H1 (cell line): ENCODE data around the gene PLSCR3. TPM values are rescaled to one million over a fixed set of nuclear protein-coding genes. Genes with fewer than 3 reads are reported as not detected.

Experiments
- CTCF ChIA-PET: fragments of 300-600 bp; sonication (Branson Sonifier 250); formaldehyde crosslinking; loops from one replicate; lab custom pipeline; 2021; ENCODE audit not compliant: partially characterized antibody; lab: Charles Lee
- POLR2A ChIA-PET: fragments of 300-600 bp; sonication (Branson Sonifier 250); formaldehyde crosslinking; loops from one replicate; lab custom pipeline; 2021; ENCODE audit warnings: inconsistent platforms; ENCODE audit not compliant: partially characterized antibody; lab: Charles Lee
- DNase-seq, 2 experiments: peaks; one replicate each; pipeline versions ENCODE4 v3.0.0 to v3.0.0-alpha.2; 2010 to 2022; ENCODE audit warnings: low spot score in 2 of 2, low read depth in 1 of 2, mixed read lengths in 1 of 2
- FAIRE-seq: peaks from 2 replicates; lab custom pipeline; 2011; peaks lifted over from hg19 to GRCh38; lab: Jason Lieb, UNC
- H2AFZ ChIP-seq: 2 replicates; pipeline ENCODE4 v1.8.1; 2012; ENCODE audit warnings: low read length, inconsistent platforms
- H2AK5ac ChIP-seq: 2 replicates; pipeline ENCODE4 v1.6.1; 2013; ENCODE audit warnings: low read depth, low read length
- H2BK120ac ChIP-seq: replicated peaks from 2 replicates; pipeline ENCODE3; 2013; ENCODE audit warnings: low read depth, low read length, inconsistent platforms
- H2BK12ac ChIP-seq: 2 replicates; pipeline ENCODE4 v1.6.1; 2013; ENCODE audit warnings: low read depth, low read length
- H2BK15ac ChIP-seq: 2 replicates; pipeline ENCODE4 v1.6.1; 2013; ENCODE audit warnings: low read length
- H2BK20ac ChIP-seq: 2 replicates; pipeline ENCODE4 v1.6.1; 2013; ENCODE audit warnings: low read length
- H2BK5ac ChIP-seq: 2 replicates; pipeline ENCODE4 v1.6.1; 2013; ENCODE audit warnings: low read depth, low read length
- H3K14ac ChIP-seq: 2 replicates; pipeline ENCODE4 v1.6.1; 2013; ENCODE audit warnings: inconsistent platforms; ENCODE audit not compliant: insufficient read length
- H3K18ac ChIP-seq: 2 replicates; pipeline ENCODE4 v1.6.1; 2013; ENCODE audit warnings: low read length; ENCODE audit errors: extremely low read depth
- H3K23ac ChIP-seq: 2 replicates; pipeline ENCODE4 v1.6.1; 2013; ENCODE audit warnings: inconsistent platforms; ENCODE audit not compliant: insufficient read length
- H3K23me2 ChIP-seq: 2 replicates; pipeline ENCODE4 v1.6.1; 2013; ENCODE audit warnings: low read depth, low read length
- H3K27ac ChIP-seq: 2 replicates; pipeline ENCODE4 v1.6.1; 2011; ENCODE audit warnings: low read depth, low read length, inconsistent platforms
- H3K27me3 ChIP-seq, 4 experiments: replicated peaks in 1 of 4; 1 replicate in 1 of 4; 2 replicates in 3 of 4; pipeline versions ENCODE4 v1.6.1 to v1.8.1; 2011 to 2013; ENCODE audit warnings: low read length in 3 of 4, mild to moderate bottlenecking in 3 of 4, inconsistent platforms in 2 of 4, mixed read lengths in 2 of 4, moderate library complexity in 1 of 4; ENCODE audit not compliant: control insufficient read depth in 3 of 4, insufficient read depth in 3 of 4; ENCODE audit errors: extremely low read depth in 1 of 4
- H3K36me3 ChIP-seq, 4 experiments: 2 replicates each; pipeline versions ENCODE4 v1.6.1 to v1.8.1; 2011 to 2013; ENCODE audit warnings: mild to moderate bottlenecking in 4 of 4, low read length in 3 of 4, moderate library complexity in 2 of 4, control low read depth in 1 of 4, inconsistent platforms in 1 of 4; ENCODE audit not compliant: insufficient read depth in 4 of 4, control insufficient read depth in 2 of 4
- H3K4ac ChIP-seq: replicated peaks from 2 replicates; pipeline ENCODE3; 2013; ENCODE audit warnings: low read length, low read depth, mixed read lengths, inconsistent platforms; ENCODE audit not compliant: insufficient read length
- H3K4me1 ChIP-seq, 4 experiments: replicated peaks in 1 of 4; 1 replicate in 1 of 4; 2 replicates in 3 of 4; pipeline versions ENCODE4 v1.6.1 to v1.8.1; 2011 to 2013; ENCODE audit warnings: low read length in 3 of 4, inconsistent platforms in 2 of 4, mixed read lengths in 1 of 4; ENCODE audit not compliant: insufficient read depth in 4 of 4, control insufficient read depth in 3 of 4
- H3K4me2 ChIP-seq, 2 experiments: 2 replicates each; pipeline versions ENCODE4 v1.6.1 to v1.8.1; 2011 to 2013; ENCODE audit warnings: low read depth in 2 of 2, low read length in 2 of 2, control low read depth in 1 of 2, inconsistent platforms in 1 of 2, mild to moderate bottlenecking in 1 of 2; ENCODE audit not compliant: insufficient read depth in 1 of 2
- H3K4me3 ChIP-seq, 4 experiments: fragments of 200-600, 300-600 bp in 1 of 4; sonication (generic), shearing (Covaris generic), sonication (Bioruptor Twin) in 1 of 4; 2 replicates each; pipeline versions ENCODE4 v1.5.1 to v1.8.1; 2011 to 2016; ENCODE audit warnings: low read length in 4 of 4, low read depth in 3 of 4, control low read depth in 2 of 4, inconsistent platforms in 2 of 4, mild to moderate bottlenecking in 2 of 4, mixed read lengths in 1 of 4, moderate library complexity in 1 of 4; ENCODE audit not compliant: insufficient read depth in 2 of 4; ENCODE audit errors: extremely low read depth in 1 of 4
- H3K56ac ChIP-seq: replicated peaks from 2 replicates; pipeline ENCODE3; 2013; ENCODE audit warnings: low read depth, mild to moderate bottlenecking, mixed read lengths, low read length, inconsistent platforms; ENCODE audit not compliant: insufficient read length
- H3K79me1 ChIP-seq: 2 replicates; pipeline ENCODE4 v1.6.1; 2013; ENCODE audit warnings: low read depth, low read length, control low read depth
- H3K79me2 ChIP-seq, 2 experiments: 2 replicates each; pipeline versions ENCODE4 v1.6.1 to v1.8.1; 2012 to 2013; ENCODE audit warnings: low read length in 2 of 2, mild to moderate bottlenecking in 2 of 2, inconsistent platforms in 1 of 2; ENCODE audit not compliant: insufficient read depth in 2 of 2, control insufficient read depth in 1 of 2
- H3K9ac ChIP-seq, 4 experiments: replicated peaks in 1 of 4; 1 replicate in 1 of 4; 2 replicates in 3 of 4; pipeline versions ENCODE4 v1.6.1 to v1.8.1; 2011 to 2013; ENCODE audit warnings: low read depth in 3 of 4, low read length in 3 of 4, control low read depth in 2 of 4, mild to moderate bottlenecking in 2 of 4, moderate library complexity in 2 of 4, inconsistent platforms in 1 of 4; ENCODE audit errors: extremely low read depth in 1 of 4
- H3K9me3 ChIP-seq, 2 experiments: 2 replicates each; pipeline versions ENCODE4 v1.6.1 to v1.8.1; 2012 to 2013; ENCODE audit warnings: mild to moderate bottlenecking in 2 of 2, moderate library complexity in 2 of 2, control low read depth in 1 of 2, inconsistent platforms in 1 of 2, low read depth in 1 of 2, low read length in 1 of 2, mixed read lengths in 1 of 2; ENCODE audit not compliant: insufficient read depth in 2 of 2
- H4K20me1 ChIP-seq, 2 experiments: replicated peaks in 1 of 2; 2 replicates each; pipeline versions ENCODE3 to v1.8.1; 2011 to 2013; ENCODE audit warnings: inconsistent platforms in 2 of 2, low read length in 2 of 2, mild to moderate bottlenecking in 1 of 2; ENCODE audit not compliant: insufficient read depth in 2 of 2, control insufficient read depth in 1 of 2
- H4K5ac ChIP-seq: 2 replicates; pipeline ENCODE4 v1.6.1; 2013; ENCODE audit warnings: low read length, low read depth, mixed read lengths, inconsistent platforms; ENCODE audit not compliant: insufficient read length
- H4K8ac ChIP-seq: 2 replicates; pipeline ENCODE4 v1.8.0; 2013; ENCODE audit warnings: mild to moderate bottlenecking, moderate library complexity, low read length, inconsistent platforms; ENCODE audit not compliant: insufficient read depth; ENCODE audit errors: extremely low read depth
- H4K91ac ChIP-seq: replicated peaks from 2 replicates; pipeline ENCODE3; 2013; ENCODE audit warnings: low read length, mixed read lengths, inconsistent platforms; ENCODE audit not compliant: insufficient read length
- BACH1 ChIP-seq: IDR thresholded peaks from 2 replicates; pipeline ENCODE4 v1.6.1; 2012; ENCODE audit warnings: low read length, improper control_type of control experiment
- RAD21 ChIP-seq, 2 experiments: IDR thresholded peaks in 1 of 2; conservative IDR thresholded peaks in 1 of 2; 2 replicates each; pipeline ENCODE4 v1.6.1; 2011; ENCODE audit warnings: low read depth in 2 of 2, low read length in 2 of 2, improper control_type of control experiment in 1 of 2, inconsistent platforms in 1 of 2, mild to moderate bottlenecking in 1 of 2, moderate library complexity in 1 of 2
- RBBP5 ChIP-seq: IDR thresholded peaks from 2 replicates; pipeline ENCODE4 v1.7.1; 2012; ENCODE audit warnings: low read depth, mild to moderate bottlenecking, inconsistent platforms, low read length, moderate library complexity, borderline replicate concordance
- SRF ChIP-seq: IDR thresholded peaks from 2 replicates; pipeline ENCODE4 v1.6.1; 2011; ENCODE audit warnings: mild to moderate bottlenecking, low read depth, low read length, moderate library complexity
- TBP ChIP-seq: IDR thresholded peaks from 2 replicates; pipeline ENCODE4 v1.6.1; 2011; ENCODE audit warnings: low read depth, low read length, improper control_type of control experiment
- TCF12 ChIP-seq: IDR thresholded peaks from 2 replicates; pipeline ENCODE4 v1.6.1; 2011; ENCODE audit warnings: low read depth, mild to moderate bottlenecking, low read length
- WGBS, 2 experiments: shearing (Covaris generic) in 1 of 2; methylation state at CpG; one replicate each; pipeline versions ENCODE4 v1.1.6 to v1.1.7; 2013 to 2015; ENCODE audit warnings: low lambda C conversion rate in 2 of 2, mixed read lengths in 2 of 2, inconsistent platforms in 1 of 2, low coverage in 1 of 2, missing lambda C conversion rate in 1 of 2; ENCODE audit not compliant: insufficient replicate concordance in 2 of 2, insufficient coverage in 1 of 2, insufficient read length in 1 of 2; ENCODE audit errors: extremely low coverage in 1 of 2, missing lambda C conversion rate in 1 of 2; 5-methylcytosine and 5-hydroxymethylcytosine counted together
- polyA plus RNA-seq, 7 experiments: library from polyadenylated mRNA; depleted of rRNA in 3 of 7; stranded (reverse) in 5 of 7; unstranded in 2 of 7; fragments of >200 nt in 5 of 7; fragments of 200-250 nt in 2 of 7; gene quantifications; 1 replicate in 5 of 7; 2 replicates in 1 of 7; 4 replicates in 1 of 7; pipeline versions ENCODE4 v1.2.1 to v1.2.3, GENCODE V29; 2011 to 2013; ENCODE audit warnings: missing spikeins in 2 of 7, mixed read lengths in 2 of 7
- total RNA-seq: library from RNA; stranded (reverse); fragmentation: NEBNext Ultra II Directional; extraction: Animal tissue kit (Norgen Biotek cat#: 25700); gene quantifications from 2 replicates; pipeline ENCODE4 v1.2.1, GENCODE V29; 2021
- TF ChIP-seq, protein P1 (sequence below), 3 experiments: IDR thresholded peaks; 1 replicate in 2 of 3; 2 replicates in 1 of 3; pipeline versions ENCODE4 v1.5.1 to v1.6.1; 2011; ENCODE audit warnings: low read length in 3 of 3, mild to moderate bottlenecking in 3 of 3, inconsistent platforms in 2 of 3, low read depth in 1 of 3, moderate library complexity in 1 of 3; ENCODE audit not compliant: insufficient read depth in 1 of 3; ENCODE audit errors: control extremely low read depth in 1 of 3
- TF ChIP-seq, protein P2 (sequence below): IDR thresholded peaks from 2 replicates; pipeline ENCODE4 v1.6.1; 2012; ENCODE audit warnings: inconsistent platforms

PLSCR3 gene
- total and polyA plus RNA-seq, 2 of the 8 experiments (the other 6 are each of a cell fraction or from before 2014, with no cell fraction given): 36.1 to 38.7 TPM

DNA sequence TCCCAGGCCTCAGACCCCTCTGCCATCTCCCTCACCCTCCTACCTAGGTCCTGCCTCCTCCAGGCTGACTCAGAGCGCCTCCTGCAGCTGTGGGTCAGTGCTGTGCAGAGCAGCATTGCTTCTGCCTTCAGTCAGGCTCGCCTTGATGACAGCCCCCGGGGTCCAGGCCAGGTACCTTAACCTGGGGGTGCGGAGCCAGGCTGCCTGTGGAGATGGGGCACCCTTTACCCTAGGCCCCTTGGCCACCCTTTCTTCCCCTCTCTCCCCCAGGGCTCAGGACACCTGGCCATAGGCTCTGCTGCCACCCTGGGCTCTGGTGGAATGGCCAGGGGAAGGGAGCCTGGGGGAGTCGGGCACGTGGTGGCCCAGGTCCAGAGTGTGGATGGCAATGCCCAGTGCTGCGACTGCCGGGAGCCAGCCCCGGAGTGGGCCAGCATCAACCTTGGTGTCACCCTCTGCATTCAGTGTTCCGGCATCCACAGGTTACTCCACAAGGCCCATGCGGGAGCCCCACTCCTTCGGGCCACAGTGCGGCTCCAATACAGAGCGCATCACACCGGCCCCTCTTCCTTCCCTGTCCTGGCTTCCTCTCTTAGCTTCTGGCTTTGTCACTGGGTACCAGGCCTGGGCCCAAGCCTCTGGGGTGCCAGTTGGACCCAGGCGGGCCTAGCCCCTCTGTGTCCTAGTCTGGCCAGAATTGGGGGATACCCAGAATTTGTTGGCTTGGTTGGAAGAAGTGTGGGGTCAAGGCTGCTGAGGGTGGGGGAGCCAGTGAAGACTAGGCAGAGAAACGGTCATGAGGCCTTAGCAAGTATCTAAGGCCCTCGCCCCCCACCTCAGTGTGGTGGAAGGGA, 47.3 kb downstream of the PLSCR3 start:
- H3K23ac ChIP-seq: no peak overlapping the region
- H3K9me3 ChIP-seq: no peaks in the 10 kb centered on the region
- H4K8ac ChIP-seq: no peak overlapping the region
- no peak overlapping the region for H2BK5ac ChIP-seq
- no peak overlapping the region for H2AK5ac ChIP-seq
- no peak for FAIRE-seq
- no peak overlapping the region for H4K5ac ChIP-seq
- peaks cover 13% of the 10 kb centered on the region; the same call in 1 of the 2 replicates for H3K23me2 ChIP-seq
- peaks cover 0 to 12% (median 8%) of the 10 kb centered on the region in 4 experiments; a peak in 6 of 7 replicates for H3K4me1 ChIP-seq
- no peak for DNase-seq
- CTCF ChIA-PET: interaction anchor here (1.5 to 14.1 kb wide), 9 partner anchors 9 to 89 kb away, joined by 5 to 167 read pairs (median 15); partner anchors contain the start of genes ACAP1, NEURL4, SLC2A4 and TMEM95
- no peak overlapping the region for H2BK120ac ChIP-seq
- H4K91ac ChIP-seq: no peak overlapping the region
- H3K79me2 ChIP-seq: no peaks in the 10 kb centered on the region
- H2BK12ac ChIP-seq: no peak overlapping the region
- POLR2A ChIA-PET: interaction anchor here (0.6 to 8.2 kb wide), 6 partner anchors 11 to 81 kb away, joined by 3 to 91 read pairs (median 6); partner anchors contain the start of genes ACAP1 and GPS2
- TF ChIP-seq TCF12 (no peak), TBP (no peak), RBBP5 (no peak), SRF (no peak), BACH1 (no peak), RAD21 (IDR thresholded peaks at IDR 0.05 in 1 of 2, conservative IDR thresholded peaks at IDR 0.05 in 1 of 2; ENCODE audit: low read depth in 2 of 2, low read length in 2 of 2) (peak; percentile 13 to 55; a peak in 3 of 4 replicates)
- TF ChIP-seq, protein P1, sequence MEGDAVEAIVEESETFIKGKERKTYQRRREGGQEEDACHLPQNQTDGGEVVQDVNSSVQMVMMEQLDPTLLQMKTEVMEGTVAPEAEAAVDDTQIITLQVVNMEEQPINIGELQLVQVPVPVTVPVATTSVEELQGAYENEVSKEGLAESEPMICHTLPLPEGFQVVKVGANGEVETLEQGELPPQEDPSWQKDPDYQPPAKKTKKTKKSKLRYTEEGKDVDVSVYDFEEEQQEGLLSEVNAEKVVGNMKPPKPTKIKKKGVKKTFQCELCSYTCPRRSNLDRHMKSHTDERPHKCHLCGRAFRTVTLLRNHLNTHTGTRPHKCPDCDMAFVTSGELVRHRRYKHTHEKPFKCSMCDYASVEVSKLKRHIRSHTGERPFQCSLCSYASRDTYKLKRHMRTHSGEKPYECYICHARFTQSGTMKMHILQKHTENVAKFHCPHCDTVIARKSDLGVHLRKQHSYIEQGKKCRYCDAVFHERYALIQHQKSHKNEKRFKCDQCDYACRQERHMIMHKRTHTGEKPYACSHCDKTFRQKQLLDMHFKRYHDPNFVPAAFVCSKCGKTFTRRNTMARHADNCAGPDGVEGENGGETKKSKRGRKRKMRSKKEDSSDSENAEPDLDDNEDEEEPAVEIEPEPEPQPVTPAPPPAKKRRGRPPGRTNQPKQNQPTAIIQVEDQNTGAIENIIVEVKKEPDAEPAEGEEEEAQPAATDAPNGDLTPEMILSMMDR (IDR thresholded peaks at IDR 0.05; ENCODE audit: control extremely low read depth in 1 of 3, insufficient read depth in 1 of 3, low read depth in 1 of 3, low read length in 3 of 3): peak; percentile 22 to 38 (median 28)
- TF ChIP-seq, protein P2, sequence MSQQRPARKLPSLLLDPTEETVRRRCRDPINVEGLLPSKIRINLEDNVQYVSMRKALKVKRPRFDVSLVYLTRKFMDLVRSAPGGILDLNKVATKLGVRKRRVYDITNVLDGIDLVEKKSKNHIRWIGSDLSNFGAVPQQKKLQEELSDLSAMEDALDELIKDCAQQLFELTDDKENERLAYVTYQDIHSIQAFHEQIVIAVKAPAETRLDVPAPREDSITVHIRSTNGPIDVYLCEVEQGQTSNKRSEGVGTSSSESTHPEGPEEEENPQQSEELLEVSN: no peak
- H3K4me2 ChIP-seq: no peak overlapping the region
- H4K20me1 ChIP-seq: peaks cover 0 to 2% of the 10 kb centered on the region in 2 experiments
- no peak overlapping the region for H3K14ac ChIP-seq
- no peak overlapping the region for H3K56ac ChIP-seq
- H3K36me3 ChIP-seq: no peaks in the 10 kb centered on the region; a peak in 1 of 8 replicates
- no peak overlapping the region for H2BK20ac ChIP-seq
- H3K9ac ChIP-seq: no peak overlapping the region
- H3K18ac ChIP-seq: no peak overlapping the region
- H3K4me3 ChIP-seq: no peak overlapping the region
- H3K4ac ChIP-seq: no peak overlapping the region
- no peak overlapping the region for H2BK15ac ChIP-seq
- no peaks in the 10 kb centered on the region for H3K27me3 ChIP-seq
- H3K79me1 ChIP-seq: no peaks in the 10 kb centered on the region
- H2AFZ ChIP-seq: no peak overlapping the region
- H3K27ac ChIP-seq: no peak overlapping the region
- 90% methylated on average over 17 of the region's 18 CpGs; no CpG with 5 or more reads in 1 of the 2 experiments for WGBS, 2 experiments
